ENCODE results near the gene PALMD. TPM values are rescaled to one million over a fixed set of nuclear protein-coding genes. Genes with fewer than 3 reads are reported as not detected.

Gene PALMD
- not detected for total RNA-seq

GRCh38 chr1:99645699-99646531 is at the start of gene PALMD:
TSS of gene PALMD (plus strand) at chr1:99646113. CDS start at chr1:99646318, 205 bp downstream.
- Mint-ChIP-seq H3K27me3 (peaks cover 22% of the 10 kb centered on the region), H3K4me1 (no peaks in the 10 kb centered on the region), H3K36me3 (ENCODE audit: low read depth) (no peaks in the 10 kb centered on the region), H3K4me3 (no peak within 1 kb of the TSS), H3K9me3 (no peaks in the 10 kb centered on the region), H3K27ac (no peak within 1 kb of the TSS)
- ATAC-seq (replicated peaks): no peak

GRCh38 chr1:99598738-99599411 is 47.0 kb upstream of the PALMD start:
- Mint-ChIP-seq H3K27ac (no peak overlapping the region), H3K4me1 (no peaks in the 10 kb centered on the region), H3K9me3 (peaks cover 7% of the 10 kb centered on the region)

GRCh38 chr1:99599678-99600175 is 46.2 kb upstream of the PALMD start:
- no peak overlapping the region for H3K4me3 Mint-ChIP-seq
- no peak for ATAC-seq (replicated peaks)

More at GRCh38 chr1:99598738-99599411, 47.0 kb upstream of the PALMD start:
- Mint-ChIP-seq H3K4me3 (no peak overlapping the region), H3K27me3 (peaks cover 8% of the 10 kb centered on the region), H3K36me3 (ENCODE audit: low read depth) (no peaks in the 10 kb centered on the region)
- no peak for ATAC-seq (replicated peaks)

GRCh38 chr1:99600782-99601181 is 45.1 kb upstream of the PALMD start:
- ATAC-seq (replicated peaks): no peak
- Mint-ChIP-seq H3K4me1 (no peaks in the 10 kb centered on the region), H3K36me3 (ENCODE audit: low read depth) (no peaks in the 10 kb centered on the region), H3K27me3 (peaks cover 8% of the 10 kb centered on the region), H3K9me3 (peaks cover 7% of the 10 kb centered on the region), H3K4me3 (no peak overlapping the region), H3K27ac (no peak overlapping the region)

More at GRCh38 chr1:99599678-99600175, 46.2 kb upstream of the PALMD start:
- Mint-ChIP-seq H3K27me3 (peaks cover 8% of the 10 kb centered on the region), H3K9me3 (peaks cover 7% of the 10 kb centered on the region), H3K27ac (no peak overlapping the region), H3K4me1 (no peaks in the 10 kb centered on the region), H3K36me3 (ENCODE audit: low read depth) (no peaks in the 10 kb centered on the region)

GRCh38 chr1:99601208-99601607 is 44.7 kb upstream of the PALMD start:
- Mint-ChIP-seq H3K27me3 (peaks cover 8% of the 10 kb centered on the region), H3K27ac (no peak overlapping the region), H3K36me3 (ENCODE audit: low read depth) (no peaks in the 10 kb centered on the region), H3K4me3 (no peak overlapping the region), H3K4me1 (no peaks in the 10 kb centered on the region), H3K9me3 (peaks cover 7% of the 10 kb centered on the region)
- no peak for ATAC-seq (replicated peaks)

GRCh38 chr1:99601709-99602403 is 44.1 kb upstream of the PALMD start:
- ATAC-seq (replicated peaks): no peak
- Mint-ChIP-seq H3K27me3 (peaks cover 6% of the 10 kb centered on the region), H3K4me1 (no peaks in the 10 kb centered on the region), H3K4me3 (no peak overlapping the region), H3K9me3 (peaks cover 5% of the 10 kb centered on the region), H3K27ac (no peak overlapping the region), H3K36me3 (ENCODE audit: low read depth) (no peaks in the 10 kb centered on the region)

- Mint-ChIP-seq H3K9me3 (no peaks in the 10 kb centered on the region), H3K27ac (no peak overlapping the region), H3K4me1 (no peaks in the 10 kb centered on the region), H3K36me3 (ENCODE audit: low read depth) (no peaks in the 10 kb centered on the region), H3K4me3 (no peak overlapping the region), H3K27me3 (no peaks in the 10 kb centered on the region)
- no peak for ATAC-seq (replicated peaks)
Observed at GRCh38 chr1:99602404-99602969, 43.4 kb upstream of the PALMD start.

- no peak for ATAC-seq (replicated peaks)
- Mint-ChIP-seq H3K27ac (no peak overlapping the region), H3K4me1 (no peaks in the 10 kb centered on the region), H3K4me3 (no peak overlapping the region), H3K36me3 (ENCODE audit: low read depth) (no peaks in the 10 kb centered on the region), H3K27me3 (no peaks in the 10 kb centered on the region), H3K9me3 (no peaks in the 10 kb centered on the region)
Observed at GRCh38 chr1:99603699-99604560, 42.0 kb upstream of the PALMD start.

- H3K9me3 Mint-ChIP-seq: no peaks in the 10 kb centered on the region
- no peaks in the 10 kb centered on the region for H3K4me1 Mint-ChIP-seq
- no peak for ATAC-seq (replicated peaks)
- no peak overlapping the region for H3K27ac Mint-ChIP-seq
- no peaks in the 10 kb centered on the region for H3K27me3 Mint-ChIP-seq
- H3K4me3 Mint-ChIP-seq: no peak overlapping the region
- no peaks in the 10 kb centered on the region for H3K36me3 Mint-ChIP-seq (ENCODE audit: low read depth)
Observed at GRCh38 chr1:99606306-99606705, 39.6 kb upstream of the PALMD start.

GRCh38 chr1:99607590-99607989 is 38.3 kb upstream of the PALMD start:
- Mint-ChIP-seq H3K27me3 (no peaks in the 10 kb centered on the region), H3K4me1 (no peaks in the 10 kb centered on the region), H3K36me3 (ENCODE audit: low read depth) (no peaks in the 10 kb centered on the region), H3K27ac (no peak overlapping the region), H3K4me3 (no peak overlapping the region), H3K9me3 (no peaks in the 10 kb centered on the region)
- ATAC-seq (replicated peaks): no peak

- Mint-ChIP-seq H3K4me3 (no peak overlapping the region), H3K27me3 (no peaks in the 10 kb centered on the region), H3K9me3 (no peaks in the 10 kb centered on the region), H3K27ac (no peak overlapping the region), H3K4me1 (no peaks in the 10 kb centered on the region), H3K36me3 (ENCODE audit: low read depth) (no peaks in the 10 kb centered on the region)
- no peak for ATAC-seq (replicated peaks)
Observed at GRCh38 chr1:99608058-99608457, 37.9 kb upstream of the PALMD start.

- no peaks in the 10 kb centered on the region for H3K4me1 Mint-ChIP-seq
- no peaks in the 10 kb centered on the region for H3K36me3 Mint-ChIP-seq (ENCODE audit: low read depth)
- H3K27ac Mint-ChIP-seq: no peak overlapping the region
- ATAC-seq (replicated peaks): no peak
- H3K27me3 Mint-ChIP-seq: no peaks in the 10 kb centered on the region
- no peak overlapping the region for H3K4me3 Mint-ChIP-seq
- no peaks in the 10 kb centered on the region for H3K9me3 Mint-ChIP-seq
Observed at GRCh38 chr1:99613716-99614115, 32.2 kb upstream of the PALMD start.

GRCh38 chr1:99614728-99615127 is 31.2 kb upstream of the PALMD start:
- ATAC-seq (replicated peaks): no peak
- Mint-ChIP-seq H3K36me3 (ENCODE audit: low read depth) (no peaks in the 10 kb centered on the region), H3K4me3 (no peak overlapping the region), H3K27me3 (no peaks in the 10 kb centered on the region), H3K27ac (no peak overlapping the region), H3K4me1 (no peaks in the 10 kb centered on the region), H3K9me3 (no peaks in the 10 kb centered on the region)

Measured in activated T-helper 17 cell treated with anti-CD3 and anti-CD28 coated beads, Interleukin-2, amount 50 U/mL, for 72 hours (primary cell).